GM10266 (cell line): ENCODE results near the gene RFK.

Experiments used
- DNase-seq: peaks from one replicate; pipeline ENCODE4 v3.0.0; 2012; ENCODE audit errors: extremely low spot score
- CTCF ChIP-seq: IDR thresholded peaks from 2 replicates; pipeline ENCODE4 v1.5.1; 2012; ENCODE audit warnings: mild to moderate bottlenecking, low read depth; ENCODE audit not compliant: control insufficient read depth, insufficient read depth; ENCODE audit errors: missing control alignments

The RFK gene

DNA sequence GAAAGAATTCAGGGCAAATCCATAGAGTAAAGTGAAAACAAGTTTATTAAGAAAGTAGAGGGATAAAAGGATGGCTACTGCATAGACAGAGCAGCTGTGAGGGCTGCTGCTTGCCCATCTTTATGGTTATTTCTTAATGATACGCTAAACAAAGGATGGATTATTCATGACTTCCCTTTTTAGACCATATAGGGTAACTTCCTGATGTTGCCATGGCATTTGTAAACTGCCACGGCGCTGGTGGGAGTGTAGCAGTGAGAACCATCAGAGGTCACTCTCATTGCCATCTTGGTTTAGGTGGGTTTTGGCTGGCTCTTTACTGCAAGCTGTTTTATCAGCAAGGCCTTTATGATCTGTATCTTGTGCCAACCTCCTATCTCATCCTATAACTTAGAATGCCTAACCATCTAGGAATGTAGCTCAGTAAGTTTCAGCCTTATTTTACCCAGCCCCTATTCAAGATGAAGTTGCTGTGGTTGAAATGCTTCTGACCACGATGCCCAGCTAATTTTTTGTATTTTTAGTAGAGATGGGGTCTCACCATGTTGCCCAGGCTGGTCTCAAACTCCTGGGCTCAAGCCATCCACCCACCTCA is 42.1 kb downstream of the RFK start:
- no peak for TF ChIP-seq CTCF
- DNase-seq: no peak

DNA sequence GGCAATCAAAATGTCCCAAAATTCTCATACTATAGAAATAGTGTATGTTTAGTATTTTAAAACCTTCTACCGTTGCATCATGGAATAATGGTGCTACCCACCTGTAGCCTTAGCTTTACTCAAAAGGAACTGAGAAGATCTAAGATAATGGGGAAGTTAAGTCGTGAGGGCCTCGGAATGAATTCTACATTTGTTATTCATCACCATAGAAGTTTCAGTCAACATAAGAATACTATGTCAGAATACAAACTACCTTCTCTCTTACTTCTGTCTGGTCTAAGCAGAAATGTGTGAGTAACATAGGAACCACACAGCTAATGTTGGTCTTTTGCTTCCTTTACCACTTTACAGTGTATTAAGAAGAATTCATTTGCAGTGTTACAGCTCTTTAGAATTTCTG is 43.2 kb downstream of the RFK start:
- TF ChIP-seq CTCF: no peak

DNA sequence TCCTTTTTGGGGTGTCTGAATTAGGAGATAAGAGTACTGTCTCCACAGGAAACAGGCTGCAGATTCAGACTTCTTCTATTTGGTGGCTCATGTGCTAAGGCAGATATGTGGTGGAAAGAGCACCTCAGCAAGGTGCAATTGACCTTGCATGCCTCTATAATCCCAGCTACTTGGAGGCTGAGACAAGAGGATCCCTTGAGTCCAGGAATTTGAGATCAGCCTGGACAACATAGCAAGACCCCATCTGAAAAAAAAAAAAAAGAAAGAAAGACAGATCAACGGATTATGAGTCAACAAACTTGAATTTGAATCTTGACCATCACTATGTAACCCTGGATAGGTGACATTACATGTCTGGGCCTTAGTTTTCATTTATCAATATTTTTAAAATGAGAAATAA is 44.4 kb downstream of the RFK start:
- DNase-seq: no peak
- no peak for TF ChIP-seq CTCF

More for the DNA sequence above, 43.2 kb downstream of the RFK start:
- no peak for DNase-seq

DNA sequence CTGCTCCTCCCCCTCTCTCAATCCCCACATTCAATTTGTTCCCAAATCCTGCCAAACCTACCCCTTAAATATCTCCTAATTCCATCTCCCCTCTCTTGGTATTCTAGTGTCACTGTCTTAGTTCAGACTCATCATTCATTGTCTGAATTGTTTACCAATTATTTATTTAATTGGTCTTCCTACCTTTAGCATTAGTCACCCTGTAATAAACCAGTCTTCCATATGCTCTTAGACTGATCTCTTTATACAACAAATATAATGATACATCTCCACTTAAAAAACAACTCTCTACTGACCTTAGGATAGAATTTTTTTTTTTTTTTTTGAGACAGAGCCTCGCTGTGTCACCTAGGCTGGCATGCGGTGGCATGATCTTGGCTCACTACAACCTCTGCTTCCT is 51.4 kb downstream of the RFK start:
- TF ChIP-seq CTCF: no peak
- no peak for DNase-seq

- no peak for TF ChIP-seq CTCF
- DNase-seq: no peak
Observed at GRCh38 chr9:76342201-76342600, 52.0 kb downstream of the RFK start.

- no peak for DNase-seq
- TF ChIP-seq CTCF: no peak
Observed at GRCh38 chr9:76341616-76342015, 52.6 kb downstream of the RFK start.

GRCh38 chr9:76338418-76338817 is 55.8 kb downstream of the RFK start:
- no peak for DNase-seq

More at GRCh38 chr9:76338418-76338817, 55.8 kb downstream of the RFK start:
- no peak for TF ChIP-seq CTCF
